Osteocyte (in vitro differentiated cells): ENCODE results near the gene MLXIPL. TPM values are rescaled to one million over a fixed set of nuclear protein-coding genes. Genes with fewer than 3 reads are reported as not detected.
A peak's percentile ranks its signal among the peaks of the same experiment; 100 is the strongest.
"Not testable (repeated sequence)": the region's sequence is repeated elsewhere in the genome, so short reads cannot be mapped to it uniquely, and the experiment has no call there.

ENCODE experiments used
- DNase-seq: peaks from one replicate; pipeline ENCODE4 v3.0.0; 2021; ENCODE audit warnings: mixed read lengths; ENCODE audit not compliant: unreplicated experiment; ENCODE audit errors: extremely low spot score
- H3K27ac Mint-ChIP-seq: one replicate; pipeline ENCODE4 v1.8.0; 2021; ENCODE audit warnings: mild to moderate bottlenecking, mixed read lengths; ENCODE audit not compliant: unreplicated experiment
- H3K27me3 Mint-ChIP-seq: one replicate; pipeline ENCODE4 v1.8.0; 2021; ENCODE audit warnings: mixed read lengths; ENCODE audit not compliant: unreplicated experiment
- H3K36me3 Mint-ChIP-seq: one replicate; pipeline ENCODE4 v1.8.0; 2021; ENCODE audit warnings: mixed read lengths; ENCODE audit not compliant: unreplicated experiment
- H3K4me1 Mint-ChIP-seq: one replicate; pipeline ENCODE4 v1.8.0; 2021; ENCODE audit warnings: mixed read lengths; ENCODE audit not compliant: unreplicated experiment
- H3K4me3 Mint-ChIP-seq: one replicate; pipeline ENCODE4 v1.8.0; 2021; ENCODE audit warnings: mild to moderate bottlenecking, moderate library complexity, mixed read lengths; ENCODE audit not compliant: unreplicated experiment
- H3K9me3 Mint-ChIP-seq: one replicate; pipeline ENCODE4 v1.8.0; 2021; ENCODE audit warnings: mixed read lengths; ENCODE audit not compliant: unreplicated experiment
- total RNA-seq: library from RNA; stranded (reverse); gene quantifications from 2 replicates; pipeline ENCODE4 v1.2.1, GENCODE V29; 2021
- TF ChIP-seq, protein P1 (sequence below): fragments of 200-600 bp; sonication (generic); IDR thresholded peaks from 2 replicates; pipeline ENCODE4 v1.5.0; 2021; ENCODE audit warnings: antibody characterized with exemption, mild to moderate bottlenecking, moderate library complexity

Gene MLXIPL
- total RNA-seq, 1 donor from 2014 or later = 0.43 TPM

DNA sequence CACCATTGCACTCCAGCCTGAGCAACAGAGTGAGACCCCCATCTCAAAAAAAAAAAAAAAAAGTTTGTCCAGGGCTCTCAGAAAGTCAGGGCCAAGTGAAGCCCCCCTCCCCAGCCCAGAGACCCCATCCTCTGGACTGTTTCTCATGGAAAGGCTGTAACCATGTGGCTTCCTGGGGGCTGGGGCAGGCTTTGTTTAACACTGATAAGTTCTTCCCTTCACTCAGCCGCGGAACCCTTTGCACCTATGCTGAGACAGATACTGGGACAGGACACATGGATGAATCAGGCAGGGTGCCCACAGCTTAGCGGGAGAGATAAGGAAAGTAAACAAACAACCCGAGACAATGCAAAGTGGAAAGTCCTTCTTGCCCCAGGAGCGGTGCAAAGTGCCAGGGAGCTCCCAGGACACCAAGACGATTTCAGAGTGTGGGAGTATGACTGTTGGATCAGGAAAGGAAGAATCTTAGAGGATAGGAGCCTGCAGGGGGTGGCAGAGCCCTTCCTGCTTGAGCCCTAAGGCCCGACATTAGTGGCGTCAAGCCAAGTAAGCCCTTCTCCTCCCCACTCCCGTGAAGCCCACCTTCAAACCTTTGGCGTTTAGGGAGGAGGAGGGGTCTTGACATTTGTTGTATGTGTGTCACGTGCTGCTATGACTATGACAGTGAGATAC, 11.6 kb downstream of the MLXIPL start:
- Mint-ChIP-seq H3K4me1 (peaks cover 3% of the 10 kb centered on the region), H3K27ac (no peak overlapping the region), H3K27me3 (peaks cover 16% of the 10 kb centered on the region), H3K36me3 (no peaks in the 10 kb centered on the region), H3K4me3 (no peak overlapping the region), H3K9me3 (no peaks in the 10 kb centered on the region)
- DNase-seq = no peak
- TF ChIP-seq, protein P1, sequence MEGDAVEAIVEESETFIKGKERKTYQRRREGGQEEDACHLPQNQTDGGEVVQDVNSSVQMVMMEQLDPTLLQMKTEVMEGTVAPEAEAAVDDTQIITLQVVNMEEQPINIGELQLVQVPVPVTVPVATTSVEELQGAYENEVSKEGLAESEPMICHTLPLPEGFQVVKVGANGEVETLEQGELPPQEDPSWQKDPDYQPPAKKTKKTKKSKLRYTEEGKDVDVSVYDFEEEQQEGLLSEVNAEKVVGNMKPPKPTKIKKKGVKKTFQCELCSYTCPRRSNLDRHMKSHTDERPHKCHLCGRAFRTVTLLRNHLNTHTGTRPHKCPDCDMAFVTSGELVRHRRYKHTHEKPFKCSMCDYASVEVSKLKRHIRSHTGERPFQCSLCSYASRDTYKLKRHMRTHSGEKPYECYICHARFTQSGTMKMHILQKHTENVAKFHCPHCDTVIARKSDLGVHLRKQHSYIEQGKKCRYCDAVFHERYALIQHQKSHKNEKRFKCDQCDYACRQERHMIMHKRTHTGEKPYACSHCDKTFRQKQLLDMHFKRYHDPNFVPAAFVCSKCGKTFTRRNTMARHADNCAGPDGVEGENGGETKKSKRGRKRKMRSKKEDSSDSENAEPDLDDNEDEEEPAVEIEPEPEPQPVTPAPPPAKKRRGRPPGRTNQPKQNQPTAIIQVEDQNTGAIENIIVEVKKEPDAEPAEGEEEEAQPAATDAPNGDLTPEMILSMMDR = peak; percentile 20

DNA sequence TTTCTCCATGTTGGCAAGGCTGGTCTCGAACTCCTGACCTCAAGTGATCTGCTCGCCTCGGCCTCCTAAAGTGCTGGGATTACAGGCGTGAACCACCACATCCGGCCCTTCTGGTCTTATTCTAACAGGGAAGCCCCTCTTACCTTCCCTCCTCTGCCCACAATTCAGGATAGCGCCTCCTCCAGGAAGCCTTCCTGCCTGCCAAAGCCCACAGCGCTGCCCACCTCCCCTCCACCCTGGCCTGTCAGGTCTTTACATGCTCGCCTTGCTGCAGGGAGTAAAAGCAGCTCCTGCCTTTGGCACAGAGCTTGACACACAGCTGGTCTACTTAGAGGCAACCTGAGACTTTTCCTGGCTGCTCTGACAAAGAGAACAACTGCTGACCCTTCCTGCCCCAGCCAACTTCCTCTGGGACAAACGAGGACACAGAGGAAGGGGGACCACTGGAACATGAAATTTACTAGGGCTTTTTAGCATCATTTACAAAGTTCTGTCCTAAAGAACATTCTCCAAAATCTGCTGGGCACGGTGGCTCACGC, 13.2 kb downstream of the MLXIPL start:
- DNase-seq = no peak
- H3K27ac Mint-ChIP-seq = no peak overlapping the region
- H3K36me3 Mint-ChIP-seq = no peaks in the 10 kb centered on the region
- TF ChIP-seq, protein P1 = no peak
- H3K9me3 Mint-ChIP-seq = no peaks in the 10 kb centered on the region
- no peak overlapping the region for H3K4me3 Mint-ChIP-seq
- peaks cover 16% of the 10 kb centered on the region for H3K27me3 Mint-ChIP-seq
- peaks cover 6% of the 10 kb centered on the region for H3K4me1 Mint-ChIP-seq

DNA sequence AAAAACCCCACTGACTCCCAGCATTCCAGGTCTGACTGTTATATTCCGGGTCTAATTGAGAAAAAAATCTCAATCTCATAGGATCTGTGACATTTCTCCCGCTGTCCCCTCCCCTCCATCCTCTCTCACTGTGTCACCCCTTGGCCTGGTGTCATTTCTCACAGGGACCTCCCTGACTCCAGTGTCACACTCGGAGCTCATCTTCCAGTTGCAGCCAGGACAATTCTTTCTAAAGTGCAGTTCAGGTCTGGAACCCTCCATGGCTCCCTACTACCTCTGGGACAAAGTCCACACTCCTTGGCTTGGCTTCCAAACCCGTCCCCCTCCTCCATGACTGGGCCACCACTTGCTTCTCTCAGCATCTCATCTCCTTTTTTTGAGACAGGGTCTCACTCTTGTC, 14.2 kb downstream of the MLXIPL start:
- Mint-ChIP-seq H3K27ac (no peak overlapping the region), H3K9me3 (no peaks in the 10 kb centered on the region), H3K27me3 (peaks cover 16% of the 10 kb centered on the region), H3K36me3 (no peaks in the 10 kb centered on the region), H3K4me3 (no peak overlapping the region), H3K4me1 (peaks cover 6% of the 10 kb centered on the region)
- TF ChIP-seq, protein P1 = no peak
- DNase-seq = no peak

DNA sequence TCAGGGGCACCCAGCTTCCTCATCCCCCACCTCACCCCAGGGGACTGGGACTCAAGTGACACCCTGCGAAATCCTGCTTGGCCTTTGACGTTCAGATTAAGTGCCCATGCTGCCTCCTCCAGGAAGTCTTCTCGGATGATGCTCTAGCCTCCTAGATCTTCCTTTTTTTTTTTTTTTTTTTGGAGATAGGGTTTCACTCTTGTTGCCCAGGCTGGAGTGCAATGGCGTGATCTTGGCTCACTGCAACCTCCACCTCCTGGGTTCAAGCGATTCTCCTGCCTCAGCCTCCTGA, 16.7 kb downstream of the MLXIPL start:
- not testable (repeated sequence) for H3K4me1 Mint-ChIP-seq, H3K36me3 Mint-ChIP-seq, H3K27ac Mint-ChIP-seq, H3K4me3 Mint-ChIP-seq, H3K27me3 Mint-ChIP-seq, DNase-seq, H3K9me3 Mint-ChIP-seq

DNA sequence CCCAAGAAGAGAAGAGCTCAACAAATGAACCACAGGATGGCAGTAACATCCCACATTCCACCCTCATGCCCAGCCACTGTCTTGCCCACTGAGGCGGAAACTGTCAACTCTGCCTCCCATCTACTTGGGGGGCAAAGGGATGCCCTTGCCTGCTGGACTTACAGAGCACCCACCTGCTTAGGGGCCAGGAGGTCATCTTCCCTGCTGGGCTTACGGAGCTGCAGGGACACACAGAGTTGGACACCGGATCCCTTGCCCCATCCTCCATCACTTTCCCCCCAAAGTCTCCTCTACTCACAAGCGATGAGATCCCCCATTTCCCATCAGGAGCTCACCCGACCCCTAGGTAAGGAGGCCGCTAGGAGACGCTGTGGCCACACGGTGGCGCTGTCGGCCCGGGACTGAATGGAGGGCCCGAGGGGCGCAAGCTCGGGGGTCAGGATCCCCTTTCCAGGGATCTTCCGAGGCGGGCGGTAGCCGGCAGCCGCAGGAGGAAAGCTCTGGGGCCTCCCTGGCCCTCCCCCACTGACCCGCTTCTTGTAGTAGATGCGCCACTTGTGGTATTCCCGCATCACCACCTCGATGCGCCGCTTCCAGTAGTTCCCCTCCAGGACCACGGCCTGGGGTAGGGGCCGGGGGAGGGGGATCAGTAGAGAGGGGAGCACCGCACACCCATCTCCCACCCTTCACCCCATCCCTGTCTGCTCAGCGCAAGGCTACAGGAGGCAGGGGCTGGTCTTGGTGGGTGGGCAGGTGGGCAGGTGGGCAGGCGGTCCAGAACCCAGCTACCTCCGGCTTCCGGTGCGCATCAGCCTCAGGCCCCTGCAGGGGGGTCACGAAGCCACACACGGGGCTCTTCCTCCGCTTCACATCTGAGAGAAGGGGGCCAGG, 17.3 kb downstream of the MLXIPL start:
- Mint-ChIP-seq H3K36me3 (no peaks in the 10 kb centered on the region), H3K4me1 (peaks cover 8% of the 10 kb centered on the region), H3K9me3 (no peaks in the 10 kb centered on the region), H3K27me3 (peaks cover 3% of the 10 kb centered on the region), H3K4me3 (no peak overlapping the region), H3K27ac (no peak overlapping the region)
- DNase-seq = peak; percentile 89
- TF ChIP-seq, protein P1 = peak; percentile 95
